Mesenchymal stem cell (in vitro differentiated cells and primary cell): ENCODE measurements around the gene HSPA1A.
A peak's percentile ranks its signal among the peaks of the same experiment; 100 is the strongest.

Source experiments
- DNase-seq: peaks from one replicate; pipeline ENCODE4 v3.0.0-alpha.2; 2013
- H2AFZ ChIP-seq: one replicate; pipeline ENCODE4 v1.6.1; 2013; ENCODE audit warnings: low read depth, mild to moderate bottlenecking, control low read depth, inconsistent platforms, low read length, moderate library complexity
- H2AK5ac ChIP-seq: 2 replicates; pipeline ENCODE4 v1.6.1; 2013; ENCODE audit warnings: low read length, moderate library complexity, mild to moderate bottlenecking, inconsistent platforms; ENCODE audit not compliant: severe bottlenecking
- H2BK120ac ChIP-seq: one replicate; pipeline ENCODE4 v1.6.1; 2013; ENCODE audit warnings: low read depth, mild to moderate bottlenecking, inconsistent platforms, low read length, moderate library complexity
- H2BK12ac ChIP-seq, 2 experiments: one replicate each; pipeline ENCODE4 v1.6.1; 2013; ENCODE audit warnings: inconsistent platforms in 2 of 2, low read length in 2 of 2, mild to moderate bottlenecking in 2 of 2, moderate library complexity in 2 of 2, control low read depth in 1 of 2
- H2BK15ac ChIP-seq: one replicate; pipeline ENCODE4 v1.6.1; 2013; ENCODE audit warnings: mild to moderate bottlenecking, low read depth, inconsistent platforms; ENCODE audit not compliant: poor library complexity, severe bottlenecking
- H2BK5ac ChIP-seq: 2 replicates; pipeline ENCODE4 v1.6.1; 2013; ENCODE audit warnings: low read depth, mild to moderate bottlenecking, low read length, control low read depth, inconsistent platforms; ENCODE audit not compliant: poor library complexity, severe bottlenecking
- H3K14ac ChIP-seq, 2 experiments: one replicate each; pipeline ENCODE4 v1.6.1; 2013; ENCODE audit warnings: inconsistent platforms in 2 of 2, low read length in 2 of 2, control low read depth in 1 of 2, mild to moderate bottlenecking in 1 of 2, moderate library complexity in 1 of 2
- H3K18ac ChIP-seq, 2 experiments: one replicate each; pipeline ENCODE4 v1.6.1; 2013; ENCODE audit warnings: inconsistent platforms in 2 of 2, low read length in 2 of 2, control low read depth in 1 of 2, low read depth in 1 of 2, mild to moderate bottlenecking in 1 of 2
- H3K23ac ChIP-seq, 2 experiments: one replicate each; pipeline ENCODE4 v1.6.1; 2013; ENCODE audit warnings: inconsistent platforms in 2 of 2, low read length in 2 of 2, mild to moderate bottlenecking in 2 of 2, moderate library complexity in 2 of 2, control low read depth in 1 of 2
- H3K27ac ChIP-seq: 2 replicates; pipeline ENCODE4 v1.5.1; 2013; ENCODE audit warnings: mild to moderate bottlenecking, moderate library complexity, low read length, control low read depth, inconsistent platforms; ENCODE audit not compliant: poor library complexity, severe bottlenecking
- H3K27me3 ChIP-seq, 2 experiments: 2 replicates each; pipeline versions ENCODE4 v1.6.1 to v1.7.0; 2013; ENCODE audit warnings: low read length in 2 of 2, mild to moderate bottlenecking in 2 of 2, moderate library complexity in 2 of 2, control low read depth in 1 of 2, inconsistent platforms in 1 of 2; ENCODE audit not compliant: control insufficient read depth in 1 of 2, insufficient read depth in 1 of 2
- H3K36me3 ChIP-seq, 2 experiments: 2 replicates each; pipeline versions ENCODE4 v1.6.1 to v1.7.0; 2013; ENCODE audit warnings: low read length in 2 of 2, control low read depth in 1 of 2, inconsistent platforms in 1 of 2, low read depth in 1 of 2, mild to moderate bottlenecking in 1 of 2; ENCODE audit not compliant: insufficient read depth in 2 of 2, control insufficient read depth in 1 of 2
- H3K4ac ChIP-seq, 2 experiments: one replicate each; pipeline ENCODE4 v1.6.1; 2013; ENCODE audit warnings: inconsistent platforms in 2 of 2, low read length in 2 of 2, mild to moderate bottlenecking in 2 of 2, moderate library complexity in 2 of 2, control low read depth in 1 of 2, low read depth in 1 of 2
- H3K4me1 ChIP-seq: 2 replicates; pipeline ENCODE4 v1.6.1; 2013; ENCODE audit warnings: low read depth, low read length, control low read depth; ENCODE audit not compliant: control insufficient read depth, insufficient read depth
- H3K4me2 ChIP-seq: 2 replicates; pipeline ENCODE4 v1.6.1; 2013; ENCODE audit warnings: low read length, mild to moderate bottlenecking, inconsistent platforms; ENCODE audit not compliant: poor library complexity, severe bottlenecking
- H3K4me3 ChIP-seq, 2 experiments: 2 replicates each; pipeline versions ENCODE4 v1.5.1 to v1.7.0; 2013; ENCODE audit warnings: low read length in 2 of 2, mild to moderate bottlenecking in 2 of 2, control low read depth in 1 of 2, low read depth in 1 of 2; ENCODE audit not compliant: insufficient read depth in 1 of 2
- H3K79me1 ChIP-seq: replicated peaks from 2 replicates; pipeline ENCODE4 v1.6.1; 2013; ENCODE audit warnings: mild to moderate bottlenecking, control low read depth, low read length, inconsistent platforms; ENCODE audit not compliant: poor library complexity, severe bottlenecking
- H3K9ac ChIP-seq: 2 replicates; pipeline ENCODE4 v1.7.0; 2013; ENCODE audit warnings: mild to moderate bottlenecking, low read length, moderate library complexity
- H3K9me3 ChIP-seq: 2 replicates; pipeline ENCODE4 v1.7.0; 2013; ENCODE audit warnings: mild to moderate bottlenecking, low read length; ENCODE audit not compliant: control insufficient read depth
- H4K8ac ChIP-seq: one replicate; pipeline ENCODE4 v1.6.1; 2013; ENCODE audit warnings: inconsistent platforms, mild to moderate bottlenecking, low read length, moderate library complexity
- H4K91ac ChIP-seq: one replicate; pipeline ENCODE4 v1.6.1; 2013; ENCODE audit warnings: mild to moderate bottlenecking, low read length, inconsistent platforms
- WGBS: methylation state at CpG from one replicate; pipeline ENCODE4 v1.1.7; 2013; ENCODE audit warnings: mixed read lengths; 5-methylcytosine and 5-hydroxymethylcytosine counted together

HSPA1A gene

GRCh38 chr6:31776989-31777666, 38.2 kb upstream of the HSPA1A start, which contains the start of gene VWA7:
TSS of gene VWA7 (minus strand) at chr6:31777328. CDS start at chr6:31776779, 549 bp downstream.
- DNase-seq: peak; percentile 66
- H3K18ac ChIP-seq: peak within 1 kb of the TSS; percentile 35 to 48
- H3K4me3 ChIP-seq: peak within 1 kb of the TSS in 1 of 2 experiments; percentile 18
- no peaks in the 10 kb centered on the region for H3K27me3 ChIP-seq
- H3K9me3 ChIP-seq: no peaks in the 10 kb centered on the region
- no peak within 1 kb of the TSS for H3K23ac ChIP-seq
- H2AK5ac ChIP-seq: peak within 1 kb of the TSS; percentile 49
- H3K14ac ChIP-seq: peak within 1 kb of the TSS in 1 of 2 experiments; percentile 19
- H2BK5ac ChIP-seq: no peak within 1 kb of the TSS
- H3K4me2 ChIP-seq: peak within 1 kb of the TSS; percentile 20
- peak within 1 kb of the TSS; percentile 14 for H2AFZ ChIP-seq
- peaks cover 16% of the 10 kb centered on the region for H3K4me1 ChIP-seq
- 55% methylated on average over 9 of the region's 15 CpGs for WGBS
- H4K91ac ChIP-seq: peak within 1 kb of the TSS; percentile 30
- H2BK12ac ChIP-seq: peak within 1 kb of the TSS in 1 of 2 experiments; percentile 66
- peak within 1 kb of the TSS; percentile 45 for H2BK15ac ChIP-seq
- H4K8ac ChIP-seq: peak within 1 kb of the TSS; percentile 72
- no peaks in the 10 kb centered on the region for H3K79me1 ChIP-seq
- H3K4ac ChIP-seq: peak within 1 kb of the TSS; percentile 5 to 47
- peak within 1 kb of the TSS; percentile 47 for H3K9ac ChIP-seq
- H2BK120ac ChIP-seq: peak within 1 kb of the TSS; percentile 19
- H3K36me3 ChIP-seq: peaks cover 39 to 48% of the 10 kb centered on the region in 2 experiments
- no peak within 1 kb of the TSS for H3K27ac ChIP-seq

DNA sequence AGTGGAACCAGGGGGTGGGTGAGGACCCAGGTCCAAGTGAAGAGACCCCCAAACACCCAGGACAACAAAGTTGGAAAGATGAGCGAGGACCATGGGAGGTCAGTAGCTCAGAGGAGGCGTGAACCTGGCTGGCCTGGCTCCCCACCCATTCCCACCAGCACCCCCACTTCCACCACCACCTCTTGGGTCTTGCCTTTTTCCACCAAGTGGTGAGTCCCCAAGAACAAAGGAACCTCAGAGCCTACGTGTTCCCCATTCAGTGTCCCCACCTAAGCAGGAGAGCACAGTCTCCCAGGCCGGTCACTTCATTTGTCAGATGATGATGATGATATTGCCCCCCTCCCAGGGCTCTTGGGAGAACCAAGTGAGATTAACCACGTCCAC, 37.7 kb upstream of the HSPA1A start:
- Histone ChIP-seq H3K36me3 (peaks cover 45 to 53% of the 10 kb centered on the region in 2 experiments), H2AK5ac (peak overlapping the region; percentile 49), H3K4me3 (no peak overlapping the region), H3K4me2 (no peak overlapping the region), H2AFZ (no peak overlapping the region), H3K4me1 (peaks cover 16% of the 10 kb centered on the region), H2BK120ac (no peak overlapping the region), H3K14ac (no peak overlapping the region), H3K9me3 (no peaks in the 10 kb centered on the region), H3K4ac (peak overlapping the region in 1 of 2 experiments; percentile 32), H3K27ac (no peak overlapping the region), H3K23ac (no peak overlapping the region), H3K9ac (no peak overlapping the region), H2BK12ac (peak overlapping the region in 1 of 2 experiments; percentile 66), H3K18ac (peak overlapping the region in 1 of 2 experiments; percentile 48), H4K8ac (no peak overlapping the region), H3K27me3 (no peaks in the 10 kb centered on the region), H3K79me1 (no peaks in the 10 kb centered on the region), H2BK15ac (peak overlapping the region; percentile 4), H2BK5ac (no peak overlapping the region), H4K91ac (no peak overlapping the region)
- 94% methylated on average over 5 of the region's 5 CpGs for WGBS
- DNase-seq: no peak

DNA sequence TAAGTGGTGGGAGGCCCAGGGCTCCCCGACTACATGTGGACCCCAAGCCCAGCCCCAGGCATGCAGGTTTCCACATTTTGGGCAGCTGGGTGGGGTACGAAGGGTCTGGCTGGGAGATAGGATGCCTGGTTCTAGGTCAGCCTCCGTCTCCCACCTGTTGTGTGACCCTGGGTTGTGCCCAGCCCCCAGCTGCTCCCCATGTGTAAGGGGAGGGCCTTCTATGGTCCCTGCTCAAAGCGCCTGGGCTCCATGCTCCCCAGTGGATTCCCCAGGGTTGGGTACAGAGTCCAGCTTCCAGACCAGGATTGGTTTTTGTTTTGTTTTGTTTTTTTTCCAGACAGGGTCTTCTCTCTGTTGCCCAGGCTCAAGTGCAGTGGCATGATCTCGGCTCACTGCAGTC, 37.1 kb upstream of the HSPA1A start:
- H3K27ac ChIP-seq: no peak overlapping the region
- no peak overlapping the region for H3K18ac ChIP-seq
- H3K4me2 ChIP-seq: no peak overlapping the region
- H3K27me3 ChIP-seq: no peaks in the 10 kb centered on the region
- DNase-seq: no peak
- H3K79me1 ChIP-seq: no peaks in the 10 kb centered on the region
- H3K4me1 ChIP-seq: peaks cover 16% of the 10 kb centered on the region
- peak overlapping the region in 1 of 2 experiments; percentile 15 for H2BK12ac ChIP-seq
- no peak overlapping the region for H2AFZ ChIP-seq
- no peak overlapping the region for H2AK5ac ChIP-seq
- no peak overlapping the region for H2BK120ac ChIP-seq
- H3K14ac ChIP-seq: no peak overlapping the region
- peak overlapping the region; percentile 3 for H2BK15ac ChIP-seq
- H3K9me3 ChIP-seq: no peaks in the 10 kb centered on the region
- WGBS: 99% methylated on average over 5 of the region's 5 CpGs
- H4K91ac ChIP-seq: no peak overlapping the region
- H2BK5ac ChIP-seq: no peak overlapping the region
- no peak overlapping the region for H3K9ac ChIP-seq
- H3K4ac ChIP-seq: no peak overlapping the region
- no peak overlapping the region for H3K23ac ChIP-seq
- peaks cover 50 to 58% of the 10 kb centered on the region in 2 experiments for H3K36me3 ChIP-seq
- no peak overlapping the region for H3K4me3 ChIP-seq
- no peak overlapping the region for H4K8ac ChIP-seq

GRCh38 chr6:31778999-31779885, 36.1 kb upstream of the HSPA1A start:
- Histone ChIP-seq H2BK15ac (no peak overlapping the region), H4K8ac (no peak overlapping the region), H2BK12ac (no peak overlapping the region), H3K23ac (no peak overlapping the region), H3K4me3 (no peak overlapping the region), H3K27me3 (no peaks in the 10 kb centered on the region), H3K4me1 (peaks cover 16% of the 10 kb centered on the region), H3K27ac (no peak overlapping the region), H3K18ac (no peak overlapping the region), H3K4ac (no peak overlapping the region), H4K91ac (no peak overlapping the region), H3K9me3 (no peaks in the 10 kb centered on the region), H2AK5ac (no peak overlapping the region), H2BK5ac (no peak overlapping the region), H3K14ac (no peak overlapping the region), H2BK120ac (no peak overlapping the region), H3K4me2 (no peak overlapping the region), H3K36me3 (peaks cover 60 to 68% of the 10 kb centered on the region in 2 experiments), H3K9ac (no peak overlapping the region), H3K79me1 (peaks cover 5% of the 10 kb centered on the region), H2AFZ (no peak overlapping the region)
- WGBS: 95% methylated on average over 43 of the region's 43 CpGs
- no peak for DNase-seq
